GM21360 (cell line): ENCODE data around the gene TRPV5.

ENCODE experiments used
- ATAC-seq: cut with Tn5 transposase; IDR thresholded peaks from one replicate; pipeline ENCODE4 v1.9.1; 2021; ENCODE audit warnings: mild to moderate bottlenecking, moderate library complexity; ENCODE audit not compliant: unreplicated experiment

TRPV5 gene

GRCh38 chr7:142941541-142941940 is 8.0 kb upstream of the TRPV5 start:
- no peak for ATAC-seq

GRCh38 chr7:142940966-142941535 is 7.5 kb upstream of the TRPV5 start:
- ATAC-seq = no peak

- peak; percentile 57 for ATAC-seq
Observed at GRCh38 chr7:142939226-142939910, 5.8 kb upstream of the TRPV5 start, which contains the start of gene LLCFC1. Gene LLCFC1, plus strand, starts transcription at chr7:142939484. Its CDS starts 138 bp downstream, at chr7:142939622.

GRCh38 chr7:142938611-142939010 is 5.1 kb upstream of the TRPV5 start:
- no peak for ATAC-seq

DNA sequence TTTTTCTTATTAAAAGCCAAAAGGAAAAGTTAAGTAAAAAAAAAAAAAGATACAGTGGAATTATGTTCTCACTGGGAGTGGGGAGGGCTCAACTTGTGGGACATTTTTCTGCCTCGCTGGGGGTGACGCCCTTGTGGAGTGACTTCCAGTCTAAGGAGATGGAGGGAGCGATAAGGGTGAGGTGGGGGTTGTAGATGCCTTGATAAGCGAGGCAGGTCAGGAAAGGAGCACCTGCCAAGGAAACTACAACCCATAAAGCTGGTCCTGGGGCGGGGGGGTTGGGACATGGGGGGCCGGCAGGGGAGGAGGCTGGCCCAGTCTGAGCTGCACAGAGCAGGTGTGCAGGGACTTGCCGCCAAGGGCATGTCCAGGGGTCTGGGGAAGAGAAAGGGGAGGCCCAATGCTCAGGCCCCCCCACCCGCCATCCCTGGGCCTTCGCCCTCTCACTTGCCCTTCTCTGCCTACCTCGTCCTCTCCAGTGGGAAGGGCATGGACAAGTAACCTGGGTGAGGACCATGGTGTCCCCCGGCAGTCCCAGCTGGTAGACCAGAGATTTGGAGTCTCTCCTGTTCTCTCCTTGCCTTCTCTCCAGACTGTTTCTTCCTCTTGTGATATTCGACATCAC is 2.5 kb upstream of the TRPV5 start:
- ATAC-seq = no peak

DNA sequence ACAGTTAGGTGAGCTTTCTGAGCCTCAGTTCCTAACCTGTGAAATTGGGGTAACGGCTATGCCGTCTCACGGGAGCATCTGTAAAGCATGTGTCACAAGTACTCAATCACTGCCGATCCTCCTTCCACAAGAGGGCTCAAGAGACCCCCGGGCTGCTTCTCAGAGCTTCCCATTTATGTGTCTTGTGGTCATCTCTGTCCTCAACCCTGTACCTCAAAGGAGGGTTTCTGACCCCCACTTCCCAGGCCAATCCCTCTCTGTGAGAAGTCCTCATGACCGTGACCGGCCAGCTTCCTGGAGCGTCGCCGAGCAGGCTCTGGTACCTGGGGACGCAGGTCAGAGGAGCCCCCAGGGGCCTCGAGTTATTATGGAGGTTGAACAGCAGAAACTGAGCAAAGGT is 510 bp upstream of the TRPV5 start:
- ATAC-seq = no peak

DNA sequence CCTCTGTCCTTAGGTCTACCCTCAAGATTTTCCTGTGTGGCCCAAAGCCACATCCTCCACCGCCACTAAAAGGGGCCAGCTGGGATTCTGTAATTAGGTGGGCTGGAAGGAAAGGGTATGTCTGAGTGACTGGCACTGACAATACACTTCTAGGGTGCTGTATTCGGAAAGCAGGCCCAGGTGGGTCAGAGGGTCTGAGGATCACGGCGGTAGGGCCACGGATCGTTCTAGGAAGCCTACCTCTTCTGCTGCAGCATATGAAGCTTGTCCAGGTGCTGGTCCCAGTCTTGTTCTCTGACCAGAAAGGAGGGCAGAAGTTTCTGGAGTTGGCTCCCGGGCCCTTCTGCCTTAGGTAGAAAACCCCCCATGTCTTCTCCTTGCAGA is 462 bp downstream of the TRPV5 start:
- no peak for ATAC-seq

DNA sequence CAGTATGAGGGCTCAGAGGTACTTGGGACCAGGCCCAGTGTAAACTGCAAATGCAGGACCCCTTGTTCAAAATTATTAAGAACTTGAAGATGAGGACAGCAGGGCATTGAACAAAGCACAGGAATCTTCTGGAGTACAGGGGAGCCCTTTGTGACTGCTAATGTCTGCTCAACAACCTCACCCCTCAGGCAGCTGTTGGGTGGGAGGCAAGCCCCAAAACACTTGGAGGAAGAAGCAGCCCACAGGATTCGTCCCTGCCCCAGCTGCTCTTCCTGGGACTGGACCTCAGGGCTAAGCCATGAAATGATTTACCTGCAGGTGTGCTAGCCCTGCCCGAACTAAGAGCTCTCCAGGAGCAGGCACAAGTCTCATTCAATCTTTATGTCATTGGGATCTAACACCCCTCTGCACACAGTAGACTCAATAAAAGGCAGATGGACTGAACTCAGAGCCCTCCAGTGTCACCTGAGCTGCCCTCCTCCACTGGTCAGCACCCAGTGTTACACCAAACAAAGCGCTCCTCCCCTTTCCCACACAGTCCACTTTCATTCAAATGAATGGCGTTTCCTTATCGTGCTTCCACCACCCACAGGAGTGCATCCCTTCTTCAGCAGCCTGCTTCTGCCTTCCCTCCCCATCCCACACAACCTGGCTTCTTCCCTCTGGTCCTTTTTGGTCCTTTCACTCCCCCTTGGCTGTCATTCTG is 1.0 kb downstream of the TRPV5 start:
- no peak for ATAC-seq

GRCh38 chr7:142930126-142930730 is 3.3 kb downstream of the TRPV5 start:
- ATAC-seq = no peak

GRCh38 chr7:142927949-142928348 is 5.6 kb downstream of the TRPV5 start:
- no peak for ATAC-seq

- ATAC-seq = no peak
Observed at GRCh38 chr7:142927085-142927745, 6.3 kb downstream of the TRPV5 start.

DNA sequence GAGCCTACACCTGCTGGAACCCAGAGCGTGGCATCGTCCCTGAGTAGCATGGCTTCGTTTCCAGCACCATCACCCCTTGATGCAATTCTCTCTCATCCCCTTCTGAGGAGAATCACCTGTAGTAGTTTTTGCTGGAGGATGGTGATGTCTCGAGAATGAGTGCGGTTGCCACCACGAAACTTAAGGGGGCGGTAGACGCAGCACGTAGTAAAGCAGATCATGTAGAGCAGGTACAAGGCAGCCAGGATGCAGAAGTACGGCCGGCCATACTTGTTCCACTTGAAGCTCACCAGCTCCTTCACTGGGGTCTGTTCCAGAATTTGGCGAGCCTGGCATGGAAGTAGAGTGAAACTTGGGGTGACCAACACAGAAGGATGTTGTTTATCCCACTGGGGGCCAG is 8.1 kb downstream of the TRPV5 start:
- no peak for ATAC-seq

DNA sequence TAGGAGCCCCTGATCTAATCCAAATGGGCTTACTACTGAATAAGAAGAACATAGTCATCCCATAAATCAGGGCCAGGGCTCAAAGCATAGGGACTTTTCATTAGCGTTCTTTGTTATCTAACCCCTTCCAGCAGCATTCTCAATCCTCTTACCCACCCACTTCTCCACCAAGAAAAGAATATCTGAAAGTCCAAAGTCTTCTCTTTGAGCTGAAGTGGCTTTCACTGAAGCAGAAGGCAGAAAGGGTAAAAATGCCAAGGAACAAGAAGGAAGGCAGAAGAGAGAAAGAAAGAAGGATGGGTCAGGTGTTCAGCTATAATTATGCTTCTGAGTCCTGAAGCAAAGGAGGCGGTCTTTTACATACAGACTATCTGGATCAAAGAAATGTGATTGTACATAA is 10.2 kb downstream of the TRPV5 start:
- ATAC-seq = no peak

DNA sequence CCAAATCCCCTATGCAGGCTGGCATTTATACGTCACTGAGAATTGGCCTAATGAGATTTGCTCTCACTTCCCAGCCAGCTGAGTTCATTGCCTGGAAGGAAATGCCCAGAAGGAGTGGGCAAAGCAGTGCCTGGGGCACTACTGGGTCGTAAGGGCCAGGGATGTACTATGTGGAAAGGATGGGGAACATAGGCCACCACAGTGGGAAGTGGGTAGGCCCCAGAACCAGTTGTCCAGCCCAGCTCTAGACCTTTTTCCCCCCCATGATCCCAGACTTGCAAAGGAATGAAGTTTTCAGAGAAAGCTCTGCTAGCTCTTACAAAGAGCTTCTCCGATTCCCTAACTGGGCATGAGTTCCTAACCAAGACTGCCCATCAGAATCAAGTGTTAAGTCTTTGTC is 13.9 kb downstream of the TRPV5 start:
- no peak for ATAC-seq

GRCh38 chr7:142918901-142919300 is 14.6 kb downstream of the TRPV5 start:
- no peak for ATAC-seq

GRCh38 chr7:142917447-142917846 is 16.1 kb downstream of the TRPV5 start:
- ATAC-seq = no peak

GRCh38 chr7:142916508-142916907 is 17.0 kb downstream of the TRPV5 start:
- no peak for ATAC-seq

DNA sequence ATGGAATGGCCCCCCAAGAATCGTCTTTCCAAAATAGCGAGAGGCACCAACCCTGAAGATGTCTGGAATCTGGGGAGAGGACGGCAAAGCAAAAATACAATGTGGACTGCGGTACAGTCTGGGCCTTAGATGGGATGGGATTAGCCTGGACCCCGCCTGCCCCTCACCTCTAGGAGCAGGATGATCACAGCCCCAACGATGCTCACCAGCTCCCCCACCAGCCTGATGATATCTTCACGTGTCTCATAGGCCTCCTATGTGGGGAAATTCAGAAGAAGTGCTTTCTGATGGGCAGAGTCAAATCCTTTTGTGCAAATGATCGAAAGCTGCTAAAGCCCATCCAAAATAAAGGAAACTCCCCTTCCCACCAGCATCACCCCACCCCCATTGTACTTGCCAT is 18.2 kb downstream of the TRPV5 start:
- no peak for ATAC-seq

DNA sequence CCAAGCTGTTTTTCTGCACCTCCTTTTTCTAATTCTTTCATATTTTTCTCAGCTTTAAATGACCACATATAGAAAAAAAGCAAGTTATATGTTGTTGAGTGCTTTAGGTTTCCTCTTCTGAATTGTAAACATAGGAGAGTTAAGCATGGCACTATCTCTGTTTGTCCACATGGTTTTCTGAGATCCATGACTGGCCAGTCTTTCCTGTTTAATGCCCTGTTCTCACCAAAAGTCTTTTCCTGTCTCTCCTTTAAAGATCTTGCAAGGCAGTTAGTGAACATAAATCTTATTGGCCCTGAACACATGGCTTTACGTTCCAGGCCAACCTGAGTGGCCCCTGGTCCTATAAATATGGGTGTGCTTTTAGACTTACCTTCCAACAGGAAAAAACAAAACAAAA is 19.4 kb downstream of the TRPV5 start:
- no peak for ATAC-seq

DNA sequence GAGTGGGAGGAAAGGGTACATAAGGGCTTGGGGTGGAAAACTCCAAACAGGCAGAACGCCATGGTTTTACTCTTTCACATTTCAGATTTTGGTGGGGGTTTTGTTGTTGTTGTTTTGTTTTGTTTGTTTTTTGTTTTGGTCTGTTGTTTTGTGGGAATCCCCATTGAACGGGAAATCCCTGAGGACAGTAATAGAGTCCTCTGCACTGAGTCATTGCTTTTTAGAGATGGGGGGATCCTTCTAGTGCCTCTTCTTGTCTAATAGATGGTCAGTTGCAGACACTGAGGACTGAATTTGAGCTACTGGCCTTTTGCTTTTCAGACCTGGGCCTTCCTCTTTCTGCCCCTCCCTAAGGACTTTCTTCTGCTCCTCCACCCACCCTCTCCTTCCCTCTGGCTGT is 20.0 kb downstream of the TRPV5 start:
- ATAC-seq = no peak

DNA sequence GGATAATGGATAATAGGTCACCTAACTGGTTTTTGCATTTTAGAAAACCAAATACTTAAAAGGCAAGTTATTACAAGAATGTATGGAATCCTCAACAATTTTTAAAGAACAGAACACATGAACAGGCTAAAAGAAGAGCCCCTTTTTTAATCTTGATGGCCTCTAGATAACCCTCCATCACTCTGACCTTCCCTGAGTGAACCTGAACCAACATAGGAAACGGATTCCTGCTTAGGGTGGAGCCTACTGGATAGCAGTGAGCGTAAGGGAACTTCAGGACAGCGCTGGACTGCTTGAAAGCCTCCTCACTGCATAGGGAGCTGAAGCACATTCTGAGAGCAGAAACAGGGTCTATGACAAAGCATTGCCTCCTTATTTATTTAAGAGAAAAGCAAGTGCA is 20.5 kb downstream of the TRPV5 start:
- ATAC-seq = no peak
